ENCODE measurements around the gene PER1. TPM values are rescaled to one million over a fixed set of nuclear protein-coding genes. Genes with fewer than 3 reads are reported as not detected.
A peak's percentile ranks its signal among the peaks of the same experiment; 100 is the strongest.

PER1 gene
- total RNA-seq, 4 donors from 2014 or later: 55.9 to 211 (median 109) TPM

DNA sequence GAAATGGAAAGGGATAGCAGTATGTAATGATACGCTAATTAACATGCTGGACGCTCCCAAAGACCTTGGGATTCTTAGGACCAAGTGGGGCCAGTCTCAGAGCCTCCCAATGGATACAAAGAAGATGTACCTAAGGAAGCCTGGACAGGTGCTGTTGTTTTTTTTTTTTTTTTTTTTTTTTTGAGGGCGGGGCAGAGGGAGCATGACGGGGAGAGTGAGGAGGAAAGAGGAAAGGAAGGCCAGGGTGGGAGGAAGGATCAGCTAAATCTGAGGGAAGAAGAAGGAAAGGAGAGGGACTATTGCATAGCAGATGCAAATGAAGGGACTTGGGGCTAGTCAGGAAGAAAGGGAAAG lies 8.0 kb upstream of the PER1 start:
- Histone ChIP-seq H3K4me1 (peaks cover 33 to 66% (median 48%) of the 10 kb centered on the region in 4 donors), H3K4me3 (no peak overlapping the region), H3K36me3 (peaks cover 0 to 3% (median 0%) of the 10 kb centered on the region in 4 donors), H3K9me3 (no peaks in the 10 kb centered on the region), H3K27me3 (no peaks in the 10 kb centered on the region), H3K27ac (peak overlapping the region; percentile 93 to 100 (median 97))
- 52 to 85% methylated on average over 2 to 4 of the region's 4 CpGs for WGBS, 2 donors (ENCODE audit: low coverage in 1 of 2)
- in situ Hi-C loops (cut with MboI; ENCODE audit: low pct_ligation_motif_present in 1 of 4, low pct_unique_long_range_greater_than_20kb in 1 of 4, low sequenced_read_pairs in 3 of 4): no loop called here
- intact Hi-C loops (cut with DNase I; ENCODE audit: low total_unique reads): no loop called here
- DNase-seq: no peak
- TF ChIP-seq EP300 (IDR thresholded peaks at IDR 0.05; ENCODE audit: low read depth) (no peak), POLR2AphosphoS5 (IDR thresholded peaks at IDR 0.05) (no peak), POLR2A (IDR thresholded peaks at IDR 0.05) (no peak)
- TF ChIP-seq, protein P1, sequence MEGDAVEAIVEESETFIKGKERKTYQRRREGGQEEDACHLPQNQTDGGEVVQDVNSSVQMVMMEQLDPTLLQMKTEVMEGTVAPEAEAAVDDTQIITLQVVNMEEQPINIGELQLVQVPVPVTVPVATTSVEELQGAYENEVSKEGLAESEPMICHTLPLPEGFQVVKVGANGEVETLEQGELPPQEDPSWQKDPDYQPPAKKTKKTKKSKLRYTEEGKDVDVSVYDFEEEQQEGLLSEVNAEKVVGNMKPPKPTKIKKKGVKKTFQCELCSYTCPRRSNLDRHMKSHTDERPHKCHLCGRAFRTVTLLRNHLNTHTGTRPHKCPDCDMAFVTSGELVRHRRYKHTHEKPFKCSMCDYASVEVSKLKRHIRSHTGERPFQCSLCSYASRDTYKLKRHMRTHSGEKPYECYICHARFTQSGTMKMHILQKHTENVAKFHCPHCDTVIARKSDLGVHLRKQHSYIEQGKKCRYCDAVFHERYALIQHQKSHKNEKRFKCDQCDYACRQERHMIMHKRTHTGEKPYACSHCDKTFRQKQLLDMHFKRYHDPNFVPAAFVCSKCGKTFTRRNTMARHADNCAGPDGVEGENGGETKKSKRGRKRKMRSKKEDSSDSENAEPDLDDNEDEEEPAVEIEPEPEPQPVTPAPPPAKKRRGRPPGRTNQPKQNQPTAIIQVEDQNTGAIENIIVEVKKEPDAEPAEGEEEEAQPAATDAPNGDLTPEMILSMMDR (IDR thresholded peaks at IDR 0.05): no peak

DNA sequence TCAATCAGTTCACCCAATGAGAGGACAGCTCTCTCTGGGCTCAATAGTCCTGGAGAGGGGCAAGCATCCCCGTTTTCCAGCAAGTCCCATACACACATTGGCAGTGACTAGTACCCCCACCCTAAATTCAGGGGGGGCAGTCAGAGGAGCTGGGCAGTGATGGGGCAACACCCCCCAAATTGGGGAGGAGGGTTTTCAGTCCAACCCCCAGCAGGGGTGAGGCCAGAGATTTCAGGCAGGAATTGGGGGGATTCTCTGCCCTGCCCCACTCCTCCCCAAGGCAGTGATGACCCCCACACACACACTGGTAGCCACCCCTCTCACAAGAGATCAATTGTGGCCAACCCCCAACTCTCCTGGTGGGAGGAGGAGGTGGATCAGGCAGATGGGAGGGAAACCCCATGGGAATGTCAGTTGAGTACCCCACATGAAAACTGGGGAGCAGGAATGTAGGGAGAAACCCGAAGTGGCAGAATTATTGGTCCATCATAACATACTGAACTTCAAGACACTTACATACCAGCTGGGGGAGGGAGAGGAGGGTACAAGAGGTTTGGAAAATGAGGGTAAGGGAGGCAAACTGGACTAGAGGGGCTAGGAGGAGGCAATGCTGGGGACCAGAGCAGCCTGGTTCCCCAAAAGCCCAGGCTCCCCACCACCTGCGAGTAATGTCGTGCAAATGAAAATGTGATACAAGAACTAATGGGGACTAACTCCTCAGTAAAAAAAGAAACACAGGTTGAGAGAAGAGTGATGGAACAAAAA lies 7.4 kb upstream of the PER1 start:
- no peak for TF ChIP-seq EP300 (IDR thresholded peaks at IDR 0.05; ENCODE audit: low read depth)
- intact Hi-C loops (cut with DNase I; ENCODE audit: low total_unique reads): no loop called here
- Histone ChIP-seq H3K4me3 (no peak overlapping the region), H3K27ac (peak overlapping the region; percentile 93 to 100 (median 97)), H3K4me1 (peaks cover 33 to 66% (median 47%) of the 10 kb centered on the region in 4 donors), H3K27me3 (no peaks in the 10 kb centered on the region), H3K36me3 (peaks cover 0 to 3% (median 0%) of the 10 kb centered on the region in 4 donors), H3K9me3 (no peaks in the 10 kb centered on the region)
- in situ Hi-C loops (cut with MboI; ENCODE audit: low pct_ligation_motif_present in 1 of 4, low pct_unique_long_range_greater_than_20kb in 1 of 4, low sequenced_read_pairs in 3 of 4): no loop called here
- WGBS, 2 donors (ENCODE audit: low coverage in 1 of 2): 71% methylated on average over 4 of the region's 4 CpGs; no CpG with 5 or more reads in 1 of the 2 donors
- DNase-seq: no peak

DNA sequence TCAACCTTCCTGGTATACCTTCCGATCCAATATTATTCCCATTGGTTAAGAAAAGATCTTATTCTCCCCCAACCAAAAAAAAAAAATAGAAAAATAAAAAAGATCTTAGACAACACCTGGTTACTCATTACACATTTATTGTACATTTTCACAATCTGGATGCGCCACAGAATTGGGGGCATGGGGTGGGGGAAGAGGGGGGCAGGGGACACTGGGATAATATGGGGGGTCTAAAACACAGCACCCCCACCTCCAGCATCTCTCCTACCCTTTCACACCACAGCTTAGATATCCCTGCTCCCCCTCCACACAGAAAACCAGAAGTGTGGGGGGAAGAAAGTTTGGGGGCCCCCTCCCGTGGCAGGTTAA lies 6.8 kb upstream of the PER1 start:
- WGBS, 2 donors (ENCODE audit: low coverage in 1 of 2): 57 to 67% methylated on average over 3 of the region's 3 CpGs
- Histone ChIP-seq H3K27ac (peak overlapping the region; percentile 93 to 100 (median 97)), H3K4me3 (no peak overlapping the region), H3K27me3 (no peaks in the 10 kb centered on the region), H3K4me1 (peaks cover 28 to 63% (median 42%) of the 10 kb centered on the region in 4 donors), H3K36me3 (peaks cover 0 to 3% (median 0%) of the 10 kb centered on the region in 4 donors), H3K9me3 (no peaks in the 10 kb centered on the region)
- DNase-seq: no peak
- TF ChIP-seq EP300 (IDR thresholded peaks at IDR 0.05; ENCODE audit: low read depth): no peak
- TF ChIP-seq, protein P1 (IDR thresholded peaks at IDR 0.05): no peak
- no peak for TF ChIP-seq POLR2A (IDR thresholded peaks at IDR 0.05)
- TF ChIP-seq POLR2AphosphoS5 (IDR thresholded peaks at IDR 0.05): no peak
- in situ Hi-C loops (cut with MboI; ENCODE audit: low pct_ligation_motif_present in 1 of 4, low pct_unique_long_range_greater_than_20kb in 1 of 4, low sequenced_read_pairs in 3 of 4): no loop called here
- intact Hi-C loops (cut with DNase I; ENCODE audit: low total_unique reads): no loop called here

DNA sequence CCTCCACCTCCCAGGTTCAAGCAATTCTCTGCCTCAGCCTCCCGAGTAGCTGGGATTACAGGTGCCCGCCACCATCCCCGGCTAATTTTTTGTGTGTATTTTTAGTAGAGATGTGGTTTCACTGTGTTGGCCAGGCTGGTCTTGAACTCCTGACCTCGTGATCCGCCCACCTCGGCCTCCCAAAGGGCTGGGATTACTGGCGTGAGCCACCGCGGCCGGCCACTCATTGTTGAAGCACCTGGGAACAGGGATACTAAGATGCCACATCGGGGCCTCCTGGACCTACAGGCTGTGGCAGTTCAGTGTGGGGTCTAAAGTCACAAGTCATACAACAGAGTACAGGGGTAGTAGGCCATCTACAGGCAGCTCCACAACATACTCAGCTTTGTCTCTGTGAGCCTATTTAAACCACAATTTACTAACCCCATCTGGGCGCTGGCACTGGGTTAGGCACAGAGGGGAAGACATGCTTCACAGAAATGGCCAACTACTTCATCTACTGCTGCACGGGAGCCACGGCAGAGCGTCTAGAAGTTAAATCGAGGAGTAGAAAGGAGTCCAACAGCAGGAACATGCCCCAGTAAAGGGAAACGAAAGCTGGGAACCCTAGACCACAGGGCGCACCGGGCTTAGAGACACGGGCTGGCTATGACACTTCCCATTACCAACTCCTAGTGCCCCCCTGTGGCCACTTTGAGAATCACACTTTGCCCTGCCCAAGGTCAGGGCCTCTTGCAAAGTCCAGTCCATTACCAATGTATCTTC lies 6.2 kb upstream of the PER1 start:
- TF ChIP-seq, protein P1 (IDR thresholded peaks at IDR 0.05): peak; percentile 91 to 99 (median 96)
- TF ChIP-seq EP300 (IDR thresholded peaks at IDR 0.05; ENCODE audit: low read depth) (no peak), POLR2A (IDR thresholded peaks at IDR 0.05) (peak; percentile 35), POLR2AphosphoS5 (IDR thresholded peaks at IDR 0.05) (peak in 2 of 3 donors; percentile 68 to 77)

More for the DNA sequence above, 6.2 kb upstream of the PER1 start:
- Histone ChIP-seq H3K27me3 (no peaks in the 10 kb centered on the region), H3K4me3 (no peak overlapping the region), H3K9me3 (no peaks in the 10 kb centered on the region), H3K4me1 (peaks cover 22 to 63% (median 42%) of the 10 kb centered on the region in 4 donors), H3K27ac (peak overlapping the region; percentile 93 to 100 (median 97)), H3K36me3 (peaks cover 0 to 3% (median 0%) of the 10 kb centered on the region in 4 donors)
- in situ Hi-C loops (cut with MboI; ENCODE audit: low pct_ligation_motif_present in 1 of 4, low pct_unique_long_range_greater_than_20kb in 1 of 4, low sequenced_read_pairs in 3 of 4): no loop called here
- peak; percentile 97 for DNase-seq
- intact Hi-C loops (cut with DNase I; ENCODE audit: low total_unique reads): no loop called here
- WGBS, 2 donors (ENCODE audit: low coverage in 1 of 2): 40 to 46% methylated on average over 2 to 20 of the region's 20 CpGs

Measured in transverse colon (tissue), 4 donors.